AG09309 (cell line): ENCODE data around the gene PAM.
A peak's percentile ranks its signal among the peaks of the same experiment; 100 is the strongest.

ENCODE experiments used
- DNase-seq: peaks from one replicate; pipeline ENCODE4 v3.0.0-alpha.2; 2010; ENCODE audit warnings: low read depth
- H3K4me3 ChIP-seq: 2 replicates; pipeline ENCODE4 v1.5.1; 2011; ENCODE audit warnings: mild to moderate bottlenecking, low read depth, low read length, moderate library complexity; ENCODE audit not compliant: control insufficient read depth
- CTCF ChIP-seq: IDR thresholded peaks from 2 replicates; pipeline ENCODE4 v1.5.1; 2011; ENCODE audit warnings: mild to moderate bottlenecking, low read depth, low read length, inconsistent platforms; ENCODE audit not compliant: insufficient read depth, control insufficient read depth; ENCODE audit errors: missing control alignments

The PAM gene

GRCh38 chr5:102777099-102777498 lies 22.0 kb downstream of the PAM start:
- no peak for DNase-seq
- H3K4me3 ChIP-seq, result no peak overlapping the region
- TF ChIP-seq CTCF, result no peak

- no peak for TF ChIP-seq CTCF
- H3K4me3 ChIP-seq, result no peak overlapping the region
- peak; percentile 63 for DNase-seq
These were observed 23.4 kb downstream of the PAM start for GRCh38 chr5:102778478-102778877.

GRCh38 chr5:102781359-102781758 lies 26.3 kb downstream of the PAM start:
- DNase-seq, result no peak
- no peak for TF ChIP-seq CTCF
- no peak overlapping the region for H3K4me3 ChIP-seq

GRCh38 chr5:102781786-102782185 lies 26.7 kb downstream of the PAM start:
- H3K4me3 ChIP-seq, result no peak overlapping the region
- no peak for TF ChIP-seq CTCF
- DNase-seq, result no peak

GRCh38 chr5:102782217-102782872 lies 27.2 kb downstream of the PAM start:
- TF ChIP-seq CTCF, result no peak
- no peak overlapping the region for H3K4me3 ChIP-seq
- DNase-seq, result no peak

GRCh38 chr5:102787134-102787533 lies 32.0 kb downstream of the PAM start:
- H3K4me3 ChIP-seq, result no peak overlapping the region
- no peak for TF ChIP-seq CTCF
- DNase-seq, result no peak
